HepG2 (cell line): ENCODE data around the gene EEF1A2. TPM values are rescaled to one million over a fixed set of nuclear protein-coding genes. Genes with fewer than 3 reads are reported as not detected.

ENCODE experiments used
- ATAC-seq: fragments of 200-7000 bp; cut with Tn5 transposase; 3 replicates; pipeline ENCODE4 v1.9.1; 2020; ENCODE audit warnings: mild to moderate bottlenecking, moderate library complexity
- BruUV-seq: library from RNA; stranded (reverse); fragments of 400-500 nt; replicated peaks from 2 replicates; lab custom pipeline; 2021; lab: Mats Ljungman, UMichigan
- CTCF ChIA-PET: fragments of 300-600 bp; formaldehyde crosslinking; extraction: SDS; loops from one replicate; lab custom pipeline; 2021; ENCODE audit warnings: low total read pairs, inconsistent platforms, low intra/inter-chr PET ratio; lab: Yijun Ruan, JAX
- POLR2A ChIA-PET: fragments of 350-600 bp; sonication (Branson Sonifier 250); formaldehyde crosslinking; loops from one replicate; lab custom pipeline; 2020; ENCODE audit warnings: antibody characterized with exemption, inconsistent platforms; lab: Yijun Ruan, JAX
- DNase-seq: peaks from one replicate; pipeline ENCODE4 v3.0.0-alpha.2; 2015; ENCODE audit warnings: low spot score
- FAIRE-seq: peaks from 3 replicates; lab custom pipeline; 2011; peaks lifted over from hg19 to GRCh38; lab: Jason Lieb, UNC
- H2AFZ ChIP-seq: one replicate; pipeline ENCODE4 v1.6.1; 2011; ENCODE audit warnings: low read length, inconsistent platforms
- H3K27ac ChIP-seq: fragments of 300-600 bp; 3 replicates; pipeline ENCODE4 v1.8.0; 2011; ENCODE audit warnings: mixed run types, mild to moderate bottlenecking, mixed read lengths, low read length, inconsistent platforms; ENCODE audit not compliant: insufficient read depth; ENCODE audit errors: extremely low read length
- H3K27me3 ChIP-seq, 2 experiments: fragments of 200-600 bp in 1 of 2; 2 replicates in 1 of 2; 3 replicates in 1 of 2; pipeline versions ENCODE4 v1.6.0 to v1.8.0; 2011; ENCODE audit warnings: low read length in 2 of 2, mild to moderate bottlenecking in 2 of 2, moderate library complexity in 2 of 2, inconsistent platforms in 1 of 2; ENCODE audit not compliant: insufficient read depth in 2 of 2, control insufficient read depth in 1 of 2
- H3K36me3 ChIP-seq, 2 experiments: fragments of 200-600 bp in 1 of 2; replicated peaks in 1 of 2; 2 replicates in 1 of 2; 3 replicates in 1 of 2; pipeline versions ENCODE4 v1.5.1 to v1.8.0; 2011; ENCODE audit warnings: low read length in 2 of 2, inconsistent platforms in 1 of 2; ENCODE audit not compliant: insufficient read depth in 2 of 2, control insufficient read depth in 1 of 2
- H3K4me1 ChIP-seq: 2 replicates; pipeline ENCODE4 v1.5.1; 2012; ENCODE audit warnings: low read length, inconsistent platforms; ENCODE audit not compliant: insufficient read depth
- H3K4me2 ChIP-seq: 2 replicates; pipeline ENCODE4 v1.6.0; 2011; ENCODE audit warnings: low read depth, low read length, inconsistent platforms
- H3K4me3 ChIP-seq, 3 experiments: fragments of 200-600 bp in 1 of 3; sonication (generic), shearing (Covaris generic) in 1 of 3; replicated peaks in 1 of 3; 2 replicates each; pipeline ENCODE4 v1.5.1; 2011 to 2016; ENCODE audit warnings: low read length in 3 of 3, inconsistent platforms in 2 of 3, low read depth in 2 of 3, mild to moderate bottlenecking in 2 of 3, control low read depth in 1 of 3, mixed read lengths in 1 of 3; ENCODE audit not compliant: insufficient read depth in 1 of 3
- H3K79me2 ChIP-seq: one replicate; pipeline ENCODE4 v1.6.1; 2011; ENCODE audit warnings: low read length, inconsistent platforms; ENCODE audit not compliant: insufficient read depth
- H3K9ac ChIP-seq: 2 replicates; pipeline ENCODE4 v1.6.0; 2011; ENCODE audit warnings: mild to moderate bottlenecking, low read depth, low read length, inconsistent platforms; ENCODE audit not compliant: insufficient read depth
- H3K9me3 ChIP-seq: 2 replicates; pipeline ENCODE4 v1.5.1; 2012; ENCODE audit warnings: mild to moderate bottlenecking, low read length
- H4K20me1 ChIP-seq: 2 replicates; pipeline ENCODE4 v1.6.0; 2011; ENCODE audit warnings: inconsistent platforms, mild to moderate bottlenecking, low read length, moderate library complexity; ENCODE audit not compliant: insufficient read depth
- CBX1 ChIP-seq: IDR thresholded peaks from one replicate; pipeline ENCODE4 v1.6.1; 2016; ENCODE audit warnings: antibody characterized with exemption, low read depth
- CEBPG ChIP-seq: IDR thresholded peaks from 2 replicates; pipeline ENCODE4 v1.6.1; 2016
- CHD4 ChIP-seq: fragments of 200-600 bp; sonication (generic); IDR thresholded peaks from 2 replicates; pipeline ENCODE4 v1.7.0; 2017; ENCODE audit warnings: mild to moderate bottlenecking, low read length, borderline replicate concordance
- ELF3 ChIP-seq: IDR thresholded peaks from 2 replicates; pipeline ENCODE4 v1.6.1; 2016; ENCODE audit warnings: missing genetic modification reagents, missing compliant biosample characterization
- GTF3A ChIP-seq: sonication (generic); formaldehyde crosslinking; conservative IDR thresholded peaks from 2 replicates; pipeline ENCODE4 v1.4.0; 2020; ENCODE audit warnings: mild to moderate bottlenecking, missing genetic modification reagents
- MIER3 ChIP-seq: IDR thresholded peaks from 2 replicates; pipeline ENCODE4 v1.6.1; 2016; ENCODE audit warnings: missing compliant biosample characterization, borderline replicate concordance
- REL ChIP-seq: sonication (generic); formaldehyde crosslinking; conservative IDR thresholded peaks from 2 replicates; pipeline ENCODE4 v1.8.0; 2022; ENCODE audit warnings: mild to moderate bottlenecking, missing genetic modification reagents, moderate library complexity
- SP140L ChIP-seq: sonication (generic); formaldehyde crosslinking; IDR thresholded peaks from 2 replicates; pipeline ENCODE4 v1.4.0; 2020; ENCODE audit warnings: missing genetic modification reagents, borderline replicate concordance
- ZNF143 ChIP-seq: sonication (generic); formaldehyde crosslinking; IDR thresholded peaks from 2 replicates; pipeline ENCODE4 v1.4.0; 2020; ENCODE audit warnings: missing genetic modification reagents
- ZNF674 ChIP-seq: sonication (generic); formaldehyde crosslinking; IDR thresholded peaks from 2 replicates; pipeline ENCODE4 v1.5.0; 2020; ENCODE audit warnings: low read depth, mild to moderate bottlenecking, missing genetic modification reagents
- ZNF746 ChIP-seq: sonication (generic); formaldehyde crosslinking; IDR thresholded peaks from 2 replicates; pipeline ENCODE4 v1.8.0; 2022; ENCODE audit warnings: mild to moderate bottlenecking, missing genetic modification reagents
- ZNF772 ChIP-seq: sonication (generic); formaldehyde crosslinking; IDR thresholded peaks from 2 replicates; pipeline ENCODE4 v1.5.0; 2020; ENCODE audit warnings: mild to moderate bottlenecking, missing genetic modification reagents
- ZNF792 ChIP-seq: IDR thresholded peaks from 2 replicates; pipeline ENCODE4 v1.6.1; 2016
- WGBS: methylation state at CpG from one replicate; pipeline ENCODE4 v1.1.6; 2017; ENCODE audit warnings: low lambda C conversion rate; 5-methylcytosine and 5-hydroxymethylcytosine counted together
- in situ Hi-C: cut with HindIII; loops from 2 replicates; pipeline ENCODE4 v1.10.0; 2017; ENCODE audit warnings: low pct_unique_long_range_greater_than_20kb; ENCODE audit not compliant: extremely low pct_ligation_motif_present
- intact Hi-C: fragments of 100-400 bp; cut with micrococcal nuclease; formaldehyde crosslinking; loops from one replicate; pipeline ENCODE4 v1.10.0; 2022; ENCODE audit not compliant: unreplicated experiment
- polyA plus RNA-seq, 8 experiments: library from polyadenylated mRNA; depleted of rRNA in 3 of 8; stranded (reverse) in 7 of 8; unstranded in 1 of 8; fragments of >200 nt; fragmentation: Illumina TruSeq in 4 of 8; extraction: Trizol in 4 of 8; gene quantifications; 2 replicates each; pipeline versions ENCODE4 v1.2.1 to v1.2.3, GENCODE V29; 2011 to 2016; ENCODE audit warnings: low read depth in 4 of 8, missing spikeins in 1 of 8, mixed read lengths in 1 of 8; ENCODE audit not compliant: insufficient read depth in 1 of 8
- total RNA-seq, 5 experiments: library from RNA; depleted of rRNA; stranded (reverse); fragments of >200 nt; fragmentation: Illumina TruSeq; extraction: Trizol; gene quantifications; 2 replicates each; pipeline ENCODE4 v1.2.3, GENCODE V29; 2016; ENCODE audit warnings: low read depth in 1 of 5
- TF ChIP-seq, protein P1 (sequence below): sonication (generic); formaldehyde crosslinking; IDR thresholded peaks from 2 replicates; pipeline ENCODE4 v1.8.1; 2022; ENCODE audit warnings: low read depth, mild to moderate bottlenecking, missing genetic modification reagents
- TF ChIP-seq, protein P2 (sequence below): sonication (generic); formaldehyde crosslinking; IDR thresholded peaks from 2 replicates; pipeline ENCODE4 v1.5.0; 2020; ENCODE audit warnings: mild to moderate bottlenecking, missing genetic modification reagents, borderline replicate concordance
- TF ChIP-seq, protein P3 (sequence below): sonication (generic); formaldehyde crosslinking; conservative IDR thresholded peaks from 2 replicates; pipeline ENCODE4 v1.4.0; 2020; ENCODE audit warnings: missing genetic modification reagents
- TF ChIP-seq, protein P4 (sequence below): IDR thresholded peaks from 2 replicates; pipeline ENCODE4 v1.6.1; 2016; ENCODE audit warnings: missing biosample characterization, missing genetic modification reagents, low read depth
- TF ChIP-seq, protein P5 (sequence below): sonication (generic); formaldehyde crosslinking; IDR thresholded peaks from 2 replicates; pipeline ENCODE4 v1.5.0; 2020; ENCODE audit warnings: missing genetic modification reagents

Gene EEF1A2
- total and polyA plus RNA-seq, 2 of the 13 experiments (the other 11 are each of a cell fraction or from before 2014, with no cell fraction given): 0.44 to 0.87 TPM

DNA sequence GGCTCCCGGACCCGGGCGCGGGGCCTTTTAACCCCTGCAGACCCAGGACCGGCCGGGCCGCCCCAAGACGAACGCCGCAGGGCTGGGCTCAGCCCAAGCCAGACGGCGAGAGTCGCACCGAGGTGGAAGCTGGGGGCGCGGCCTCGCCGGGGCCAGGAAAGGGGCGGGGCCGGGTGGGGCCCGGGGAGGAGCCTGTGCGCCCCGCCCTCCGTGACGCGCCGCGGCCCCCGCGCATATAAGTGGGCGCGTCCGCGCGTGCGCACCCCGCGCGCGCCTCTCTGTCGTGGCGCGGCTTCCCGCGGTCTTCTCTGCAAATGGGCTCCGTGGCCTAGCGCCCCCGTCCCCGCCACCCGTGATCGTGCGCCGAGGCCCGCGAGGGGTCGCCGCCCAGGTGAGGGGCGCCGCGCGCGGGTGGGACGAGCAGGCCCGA lies 21.6 kb upstream of the EEF1A2 start, which contains the start of gene PPDPF:
PPDPF (plus strand) TSS at position 262 of the 430 bp plus-strand sequence. CDS start 544 bp downstream, outside the sequence.
- H3K4me2 ChIP-seq: peak within 1 kb of the TSS; percentile 70
- FAIRE-seq (no peak), DNase-seq (no peak), ATAC-seq (peak; percentile 41)
- in situ Hi-C loops: no loop called here
- H3K27me3 ChIP-seq: peaks cover 24 to 50% of the 10 kb centered on the region in 2 experiments
- H4K20me1 ChIP-seq: peaks cover 2% of the 10 kb centered on the region; the same call in 1 of the 2 replicates
- peaks cover 11% of the 10 kb centered on the region for H3K4me1 ChIP-seq
- ChIA-PET POLR2A (interaction anchor here (0.6 to 2.1 kb wide), 6 partner anchors 15 to 107 kb away, joined by 3 to 11 read pairs (median 6); partner anchors contain the start of genes GMEB2, HELZ2 and PTK6), CTCF (no interaction called here)
- H3K4me3 ChIP-seq: peak within 1 kb of the TSS; percentile 61 to 69 (median 66); a peak in 4 of 6 replicates
- no TSS peak for BruUV-seq
- H3K36me3 ChIP-seq: no peaks in the 10 kb centered on the region
- peak within 1 kb of the TSS; percentile 40; the same call in 1 of the 2 replicates for H3K9ac ChIP-seq
- WGBS: 56% methylated on average over 55 of the region's 64 CpGs
- no peaks in the 10 kb centered on the region for H3K9me3 ChIP-seq
- H3K79me2 ChIP-seq: no peaks in the 10 kb centered on the region
- no peak within 1 kb of the TSS for H2AFZ ChIP-seq
- intact Hi-C loops: no loop called here
- no peak within 1 kb of the TSS for H3K27ac ChIP-seq
- TF ChIP-seq, protein P1, sequence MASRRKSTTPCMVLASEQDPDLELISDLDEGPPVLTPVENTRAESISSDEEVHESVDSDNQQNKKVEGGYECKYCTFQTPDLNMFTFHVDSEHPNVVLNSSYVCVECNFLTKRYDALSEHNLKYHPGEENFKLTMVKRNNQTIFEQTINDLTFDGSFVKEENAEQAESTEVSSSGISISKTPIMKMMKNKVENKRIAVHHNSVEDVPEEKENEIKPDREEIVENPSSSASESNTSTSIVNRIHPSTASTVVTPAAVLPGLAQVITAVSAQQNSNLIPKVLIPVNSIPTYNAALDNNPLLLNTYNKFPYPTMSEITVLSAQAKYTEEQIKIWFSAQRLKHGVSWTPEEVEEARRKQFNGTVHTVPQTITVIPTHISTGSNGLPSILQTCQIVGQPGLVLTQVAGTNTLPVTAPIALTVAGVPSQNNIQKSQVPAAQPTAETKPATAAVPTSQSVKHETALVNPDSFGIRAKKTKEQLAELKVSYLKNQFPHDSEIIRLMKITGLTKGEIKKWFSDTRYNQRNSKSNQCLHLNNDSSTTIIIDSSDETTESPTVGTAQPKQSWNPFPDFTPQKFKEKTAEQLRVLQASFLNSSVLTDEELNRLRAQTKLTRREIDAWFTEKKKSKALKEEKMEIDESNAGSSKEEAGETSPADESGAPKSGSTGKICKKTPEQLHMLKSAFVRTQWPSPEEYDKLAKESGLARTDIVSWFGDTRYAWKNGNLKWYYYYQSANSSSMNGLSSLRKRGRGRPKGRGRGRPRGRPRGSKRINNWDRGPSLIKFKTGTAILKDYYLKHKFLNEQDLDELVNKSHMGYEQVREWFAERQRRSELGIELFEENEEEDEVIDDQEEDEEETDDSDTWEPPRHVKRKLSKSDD (CRISPR knock-in tag): no peak
- TF ChIP-seq ZNF792 (CRISPR knock-in tag) (no peak), ZNF746 (CRISPR knock-in tag) (no peak), ELF3 (CRISPR knock-in tag) (no peak), GTF3A (no peak), CBX1 (no peak), MIER3 (no peak), ZNF143 (CRISPR knock-in tag) (no peak), REL (CRISPR knock-in tag) (no peak), ZNF674 (CRISPR knock-in tag) (no peak), ZNF772 (CRISPR knock-in tag) (no peak), SP140L (CRISPR knock-in tag) (no peak), CEBPG (CRISPR knock-in tag) (no peak), CHD4 (no peak)
- TF ChIP-seq, protein P2, sequence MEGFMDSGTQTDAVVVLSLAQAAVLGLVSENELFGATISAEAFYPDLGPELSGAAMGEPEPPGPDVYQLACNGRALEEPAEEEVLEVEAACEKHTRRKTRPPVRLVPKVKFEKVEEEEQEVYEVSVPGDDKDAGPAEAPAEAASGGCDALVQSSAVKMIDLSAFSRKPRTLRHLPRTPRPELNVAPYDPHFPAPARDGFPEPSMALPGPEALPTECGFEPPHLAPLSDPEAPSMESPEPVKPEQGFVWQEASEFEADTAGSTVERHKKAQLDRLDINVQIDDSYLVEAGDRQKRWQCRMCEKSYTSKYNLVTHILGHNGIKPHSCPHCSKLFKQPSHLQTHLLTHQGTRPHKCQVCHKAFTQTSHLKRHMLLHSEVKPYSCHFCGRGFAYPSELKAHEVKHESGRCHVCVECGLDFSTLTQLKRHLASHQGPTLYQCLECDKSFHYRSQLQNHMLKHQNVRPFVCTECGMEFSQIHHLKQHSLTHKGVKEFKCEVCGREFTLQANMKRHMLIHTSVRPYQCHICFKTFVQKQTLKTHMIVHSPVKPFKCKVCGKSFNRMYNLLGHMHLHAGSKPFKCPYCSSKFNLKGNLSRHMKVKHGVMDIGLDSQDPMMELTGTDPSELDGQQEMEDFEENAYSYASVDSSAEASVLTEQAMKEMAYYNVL (CRISPR knock-in tag): no peak
- TF ChIP-seq, protein P3, sequence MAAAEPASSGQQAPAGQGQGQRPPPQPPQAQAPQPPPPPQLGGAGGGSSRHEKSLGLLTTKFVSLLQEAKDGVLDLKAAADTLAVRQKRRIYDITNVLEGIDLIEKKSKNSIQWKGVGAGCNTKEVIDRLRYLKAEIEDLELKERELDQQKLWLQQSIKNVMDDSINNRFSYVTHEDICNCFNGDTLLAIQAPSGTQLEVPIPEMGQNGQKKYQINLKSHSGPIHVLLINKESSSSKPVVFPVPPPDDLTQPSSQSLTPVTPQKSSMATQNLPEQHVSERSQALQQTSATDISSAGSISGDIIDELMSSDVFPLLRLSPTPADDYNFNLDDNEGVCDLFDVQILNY (CRISPR knock-in tag): no peak
- TF ChIP-seq, protein P4, sequence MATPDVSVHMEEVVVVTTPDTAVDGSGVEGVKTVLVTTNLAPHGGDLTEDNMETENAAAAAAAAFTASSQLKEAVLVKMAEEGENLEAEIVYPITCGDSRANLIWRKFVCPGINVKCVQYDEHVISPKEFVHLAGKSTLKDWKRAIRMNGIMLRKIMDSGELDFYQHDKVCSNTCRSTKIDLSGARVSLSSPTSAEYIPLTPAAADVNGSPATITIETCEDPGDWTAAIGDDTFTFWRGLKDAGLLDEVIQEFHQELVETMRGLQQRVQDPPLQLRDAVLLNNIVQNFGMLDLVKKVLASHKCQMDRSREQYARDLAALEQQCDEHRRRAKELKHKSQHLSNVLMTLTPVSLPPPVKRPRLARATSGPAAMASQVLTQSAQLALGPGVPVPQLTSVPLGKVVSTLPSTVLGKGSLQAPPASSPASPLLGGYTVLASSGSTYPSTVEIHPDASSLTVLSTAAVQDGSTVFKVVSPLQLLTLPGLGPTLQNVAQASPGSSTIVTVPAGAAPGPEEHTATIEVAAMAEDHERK (CRISPR knock-in tag): no peak
- TF ChIP-seq, protein P5, sequence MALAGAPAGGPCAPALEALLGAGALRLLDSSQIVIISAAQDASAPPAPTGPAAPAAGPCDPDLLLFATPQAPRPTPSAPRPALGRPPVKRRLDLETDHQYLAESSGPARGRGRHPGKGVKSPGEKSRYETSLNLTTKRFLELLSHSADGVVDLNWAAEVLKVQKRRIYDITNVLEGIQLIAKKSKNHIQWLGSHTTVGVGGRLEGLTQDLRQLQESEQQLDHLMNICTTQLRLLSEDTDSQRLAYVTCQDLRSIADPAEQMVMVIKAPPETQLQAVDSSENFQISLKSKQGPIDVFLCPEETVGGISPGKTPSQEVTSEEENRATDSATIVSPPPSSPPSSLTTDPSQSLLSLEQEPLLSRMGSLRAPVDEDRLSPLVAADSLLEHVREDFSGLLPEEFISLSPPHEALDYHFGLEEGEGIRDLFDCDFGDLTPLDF: no peak
